Ascending aorta (tissue), 2 donors: ENCODE data around the gene BLOC1S5. TPM values are rescaled to one million over a fixed set of nuclear protein-coding genes. Genes with fewer than 3 reads are reported as not detected.

ENCODE experiments used
- DNase-seq, 2 donors: peaks; one replicate each; pipeline ENCODE4 v3.0.0-alpha.2; 2019; ENCODE audit warnings: low spot score in 2 of 2
- H3K27ac ChIP-seq, 2 donors: fragments of 200-600 bp; sonication (generic); one replicate each; pipeline ENCODE4 v1.5.1; 2016 to 2017; ENCODE audit warnings: mild to moderate bottlenecking in 1 of 2
- H3K27me3 ChIP-seq: fragments of 200-600 bp; sonication (generic); one replicate; pipeline ENCODE4 v1.5.1; 2017
- H3K36me3 ChIP-seq, 2 donors: fragments of 200-600 bp; sonication (generic); one replicate each; pipeline ENCODE4 v1.5.1; 2016
- H3K4me1 ChIP-seq, 2 donors: fragments of 200-600 bp; sonication (generic); one replicate each; pipeline ENCODE4 v1.5.1; 2016 to 2017; ENCODE audit warnings: mild to moderate bottlenecking in 1 of 2
- H3K4me3 ChIP-seq, 2 donors: fragments of 200-600 bp; sonication (generic); one replicate each; pipeline ENCODE4 v1.5.1; 2016 to 2017; ENCODE audit warnings: mild to moderate bottlenecking in 1 of 2
- H3K9me3 ChIP-seq, 2 donors: fragments of 200-600 bp; sonication (generic); one replicate each; pipeline ENCODE4 v1.5.1; 2016
- CTCF ChIP-seq, 3 experiments: fragments of 200-600 bp in 2 of 3; fragments of 450-650 bp in 1 of 3; sonication (generic) in 2 of 3; IDR thresholded peaks; one replicate each; pipeline ENCODE4 v1.5.1; 2016 to 2019; ENCODE audit warnings: antibody characterized with exemption in 3 of 3, mild to moderate bottlenecking in 1 of 3, moderate library complexity in 1 of 3
- intact Hi-C: fragments of 100-400 bp; cut with DNase I; formaldehyde crosslinking; loops from one replicate; pipeline ENCODE4 v1.15.1; 2023
- total RNA-seq: library from RNA; depleted of rRNA; stranded (reverse); fragments of >200 nt; gene quantifications from one replicate; pipeline ENCODE4 v1.1.0, GENCODE V29; 2016

The BLOC1S5 gene
- total RNA-seq, 1 donor from 2014 or later = 13.3 TPM

- intact Hi-C loops = no loop called here
- DNase-seq = no peak
- TF ChIP-seq CTCF (IDR thresholded peaks at IDR 0.05) = no peak
- Histone ChIP-seq H3K4me1 (peaks cover 0 to 11% of the 10 kb centered on the region in 2 donors), H3K9me3 (no peaks in the 10 kb centered on the region), H3K36me3 (peaks cover 11 to 41% of the 10 kb centered on the region in 2 donors), H3K27me3 (no peaks in the 10 kb centered on the region), H3K27ac (peak overlapping the region in 1 of 2 donors; percentile 15), H3K4me3 (no peak overlapping the region)
These were observed 26.5 kb upstream of the BLOC1S5 start for GRCh38 chr6:8090650-8091049.

GRCh38 chr6:8088886-8089285, 24.7 kb upstream of the BLOC1S5 start:
- H3K9me3 ChIP-seq = no peaks in the 10 kb centered on the region
- TF ChIP-seq CTCF (IDR thresholded peaks at IDR 0.05) = no peak
- peak overlapping the region; percentile 55 to 58 for H3K27ac ChIP-seq
- peaks cover 0 to 25% of the 10 kb centered on the region in 2 donors for H3K36me3 ChIP-seq
- no peak for DNase-seq
- H3K27me3 ChIP-seq = no peaks in the 10 kb centered on the region
- intact Hi-C loops = loop anchor here (2.0 kb wide), 1 partner anchor 14 kb away; the partner anchor contains the start of gene EEF1E1
- no peak overlapping the region for H3K4me3 ChIP-seq
- peaks cover 0 to 19% of the 10 kb centered on the region in 2 donors for H3K4me1 ChIP-seq

- Histone ChIP-seq H3K9me3 (no peaks in the 10 kb centered on the region), H3K36me3 (peaks cover 0 to 22% of the 10 kb centered on the region in 2 donors), H3K4me3 (no peak overlapping the region), H3K27me3 (no peaks in the 10 kb centered on the region), H3K27ac (peak overlapping the region; percentile 55 to 58), H3K4me1 (peaks cover 0 to 24% of the 10 kb centered on the region in 2 donors)
- intact Hi-C loops = loop anchor here (2.0 kb wide), 1 partner anchor 15 kb away; the partner anchor contains the start of gene EEF1E1
- DNase-seq = no peak
- no peak for TF ChIP-seq CTCF (IDR thresholded peaks at IDR 0.05)
These were observed 23.9 kb upstream of the BLOC1S5 start for GRCh38 chr6:8087870-8088754.

- peaks cover 0 to 30% of the 10 kb centered on the region in 2 donors for H3K4me1 ChIP-seq
- H3K4me3 ChIP-seq = no peak overlapping the region
- no peaks in the 10 kb centered on the region for H3K9me3 ChIP-seq
- no peak for TF ChIP-seq CTCF (IDR thresholded peaks at IDR 0.05)
- DNase-seq = no peak
- H3K27ac ChIP-seq = peak overlapping the region in 1 of 2 donors; percentile 55
- peaks cover 0 to 22% of the 10 kb centered on the region in 2 donors for H3K36me3 ChIP-seq
- H3K27me3 ChIP-seq = no peaks in the 10 kb centered on the region
- intact Hi-C loops = no loop called here
These were observed 22.6 kb upstream of the BLOC1S5 start for GRCh38 chr6:8086755-8087306.

GRCh38 chr6:8085053-8085511, 20.9 kb upstream of the BLOC1S5 start:
- intact Hi-C loops = no loop called here
- no peaks in the 10 kb centered on the region for H3K27me3 ChIP-seq
- peak overlapping the region; percentile 11 to 74 for H3K27ac ChIP-seq
- H3K4me1 ChIP-seq = peaks cover 0 to 33% of the 10 kb centered on the region in 2 donors
- peaks cover 0 to 11% of the 10 kb centered on the region in 2 donors for H3K36me3 ChIP-seq
- TF ChIP-seq CTCF (IDR thresholded peaks at IDR 0.05) = no peak
- DNase-seq = peak; percentile 22 to 84
- no peaks in the 10 kb centered on the region for H3K9me3 ChIP-seq
- no peak overlapping the region for H3K4me3 ChIP-seq
